Stimulated activated CD8-positive, alpha-beta memory T cell treated with anti-CD3 and anti-CD28 coated beads, Interleukin-7, amount 100 ng/mL, for 24 hours (primary cell): ENCODE measurements around the gene IFNA16.
"Not testable (repeated sequence)": the region's sequence is repeated elsewhere in the genome, so short reads cannot be mapped to it uniquely, and the experiment has no call there.

ENCODE experiments used
- DNase-seq: peaks from one replicate; pipeline ENCODE4 v3.0.0-alpha.2; 2020; ENCODE audit warnings: low read depth

IFNA16 gene

GRCh38 chr9:21194867-21195776, 22.0 kb downstream of the IFNA16 start:
- not testable (repeated sequence) for DNase-seq

- not testable (repeated sequence) for DNase-seq
Measured at GRCh38 chr9:21187487-21187886, 29.6 kb downstream of the IFNA16 start, which contains the start of gene IFNA4. TSS of gene IFNA4 (minus strand) at chr9:21187587. CDS start at chr9:21187531, 56 bp downstream.

DNA sequence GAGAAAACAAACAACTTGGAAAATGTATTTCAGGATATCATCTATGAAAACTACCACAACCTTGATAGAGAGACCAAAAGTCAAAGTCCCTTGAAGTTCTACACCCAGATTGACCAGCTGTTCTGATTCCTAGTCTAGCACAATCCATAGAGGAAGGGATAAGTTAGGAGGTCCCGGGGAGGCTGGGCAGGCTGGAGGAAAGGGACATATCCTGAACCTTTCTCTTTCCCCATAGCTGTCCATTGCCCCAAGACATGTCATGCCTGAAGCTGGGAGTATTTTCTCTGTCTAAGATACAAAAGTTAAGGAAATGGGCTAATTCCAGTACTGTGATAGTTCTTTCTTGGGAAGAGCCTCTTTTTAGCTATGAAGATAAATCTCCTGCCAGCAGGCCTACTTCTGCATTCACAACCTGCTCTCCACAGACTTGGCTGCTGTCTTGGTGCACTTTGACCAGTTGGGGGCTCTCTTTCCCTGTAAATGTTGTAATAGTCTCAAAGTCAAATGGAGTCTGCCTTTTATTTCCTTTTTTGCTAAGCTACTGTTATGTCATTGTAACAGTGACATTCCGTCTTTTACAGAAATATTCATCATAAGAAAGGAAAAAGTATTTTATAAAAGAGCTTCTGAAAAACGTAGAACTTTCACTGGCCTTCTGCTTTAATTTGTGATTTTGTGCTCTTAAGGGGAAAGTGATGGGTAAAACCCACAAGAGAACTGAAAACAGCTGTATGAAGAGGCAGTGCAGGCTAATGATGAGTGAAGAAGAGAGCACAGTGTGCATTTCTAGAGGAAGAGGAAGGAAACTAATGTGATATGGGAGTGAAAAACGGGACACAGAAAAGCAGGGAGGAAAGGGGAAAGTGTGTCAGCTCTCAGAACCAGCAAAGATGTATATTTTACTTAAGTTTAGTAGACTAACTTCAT, 34.0 kb downstream of the IFNA16 start:
- DNase-seq, result not testable (repeated sequence)

- no peak for DNase-seq
Measured at GRCh38 chr9:21174671-21175070, 42.4 kb downstream of the IFNA16 start.

- no peak for DNase-seq
Measured at GRCh38 chr9:21172156-21172555, 45.0 kb downstream of the IFNA16 start.

DNA sequence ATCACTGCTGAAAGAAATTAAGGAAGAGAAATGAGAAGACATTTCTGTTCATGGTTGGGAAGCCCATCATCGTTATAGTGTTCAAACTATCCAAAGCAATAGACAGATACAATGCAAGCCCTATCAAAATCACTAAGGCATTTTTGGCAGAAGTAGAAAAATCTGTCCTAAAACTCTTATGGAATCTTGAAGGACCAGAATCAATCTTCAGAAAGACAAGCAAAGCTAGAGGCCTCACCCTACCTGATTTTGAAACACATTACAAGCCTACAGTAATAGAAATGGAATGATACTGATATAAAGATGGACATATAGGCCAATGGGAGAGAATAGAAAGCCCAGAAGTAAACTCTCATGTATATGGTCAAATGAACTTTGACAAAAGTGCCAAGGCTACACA, 45.8 kb downstream of the IFNA16 start:
- DNase-seq, result no peak

DNA sequence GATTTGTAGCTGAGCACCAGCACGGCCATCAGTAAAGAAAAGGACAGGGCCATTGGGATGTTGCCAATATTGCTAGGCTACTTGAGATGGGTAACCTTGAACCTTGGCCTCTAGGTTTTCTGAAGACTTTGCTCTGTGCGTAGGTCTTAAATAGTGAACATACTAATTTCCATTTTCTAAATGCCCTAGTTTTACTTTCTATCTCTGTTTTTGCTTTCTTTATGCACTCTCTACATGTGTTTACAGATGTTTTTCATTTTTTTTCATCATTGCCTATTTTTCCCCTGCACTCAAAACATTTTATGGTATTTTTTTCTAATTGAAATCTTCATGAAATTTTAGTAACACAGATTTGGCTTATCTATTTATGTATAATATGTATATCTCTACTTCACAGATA, 50.6 kb downstream of the IFNA16 start, which contains the start of gene IFNA21:
IFNA21 (minus strand) TSS at position 101 of the 400 bp plus-strand sequence; CDS start at position 53, 48 bp downstream.
- not testable (repeated sequence) for DNase-seq
